Measurements from ENCODE around the gene C8A. TPM values are rescaled to one million over a fixed set of nuclear protein-coding genes. Genes with fewer than 3 reads are reported as not detected.

The C8A gene
- total RNA-seq, 1 donor from 2014 or later: not detected

DNA sequence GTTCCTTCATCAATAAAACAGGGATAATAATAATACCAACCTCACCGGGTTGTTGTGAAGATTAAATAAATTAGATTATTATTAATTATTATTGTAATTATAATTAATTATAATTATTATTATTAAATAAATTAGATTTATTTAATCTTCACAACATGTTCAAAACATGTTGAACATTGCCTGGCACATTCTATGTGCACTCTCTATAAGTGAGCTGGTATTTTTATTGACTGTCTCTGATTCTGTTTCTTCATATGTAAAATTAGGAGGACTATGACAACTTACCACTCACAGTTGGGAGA is 112.1 kb downstream of the C8A start:
- Mint-ChIP-seq H3K27me3 (ENCODE audit: unreplicated experiment) (peaks cover 5% of the 10 kb centered on the region), H3K27ac (ENCODE audit: unreplicated experiment) (no peak overlapping the region), H3K4me1 (ENCODE audit: low read depth, unreplicated experiment) (peaks cover 3% of the 10 kb centered on the region), H3K4me3 (ENCODE audit: unreplicated experiment) (no peak overlapping the region), H3K36me3 (ENCODE audit: unreplicated experiment) (no peaks in the 10 kb centered on the region), H3K9me3 (ENCODE audit: unreplicated experiment) (no peaks in the 10 kb centered on the region)
- DNase-seq: no peak
- TF ChIP-seq, protein P1, sequence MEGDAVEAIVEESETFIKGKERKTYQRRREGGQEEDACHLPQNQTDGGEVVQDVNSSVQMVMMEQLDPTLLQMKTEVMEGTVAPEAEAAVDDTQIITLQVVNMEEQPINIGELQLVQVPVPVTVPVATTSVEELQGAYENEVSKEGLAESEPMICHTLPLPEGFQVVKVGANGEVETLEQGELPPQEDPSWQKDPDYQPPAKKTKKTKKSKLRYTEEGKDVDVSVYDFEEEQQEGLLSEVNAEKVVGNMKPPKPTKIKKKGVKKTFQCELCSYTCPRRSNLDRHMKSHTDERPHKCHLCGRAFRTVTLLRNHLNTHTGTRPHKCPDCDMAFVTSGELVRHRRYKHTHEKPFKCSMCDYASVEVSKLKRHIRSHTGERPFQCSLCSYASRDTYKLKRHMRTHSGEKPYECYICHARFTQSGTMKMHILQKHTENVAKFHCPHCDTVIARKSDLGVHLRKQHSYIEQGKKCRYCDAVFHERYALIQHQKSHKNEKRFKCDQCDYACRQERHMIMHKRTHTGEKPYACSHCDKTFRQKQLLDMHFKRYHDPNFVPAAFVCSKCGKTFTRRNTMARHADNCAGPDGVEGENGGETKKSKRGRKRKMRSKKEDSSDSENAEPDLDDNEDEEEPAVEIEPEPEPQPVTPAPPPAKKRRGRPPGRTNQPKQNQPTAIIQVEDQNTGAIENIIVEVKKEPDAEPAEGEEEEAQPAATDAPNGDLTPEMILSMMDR (IDR thresholded peaks at IDR 0.05; ENCODE audit: partially characterized antibody, unreplicated experiment): no peak

DNA sequence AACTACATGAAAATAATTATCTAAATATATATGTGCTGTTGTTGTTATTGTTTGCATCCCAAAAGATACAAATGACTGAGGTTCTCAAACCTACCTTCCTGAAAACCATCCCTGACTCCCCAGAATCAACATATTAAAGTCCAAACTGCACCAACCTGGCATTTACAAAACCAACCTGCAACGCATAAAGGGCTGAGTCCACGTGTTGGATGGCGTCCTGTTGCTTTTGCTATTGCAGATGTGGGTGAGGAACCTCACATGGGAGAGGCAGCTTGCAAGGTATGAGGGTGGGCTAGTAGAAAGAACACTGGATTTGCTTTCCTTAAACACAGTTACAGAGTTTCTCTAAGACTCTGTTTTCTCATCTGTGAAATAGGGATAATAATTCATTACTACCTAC is 112.8 kb downstream of the C8A start:
- Mint-ChIP-seq H3K4me3 (ENCODE audit: unreplicated experiment) (no peak overlapping the region), H3K9me3 (ENCODE audit: unreplicated experiment) (no peaks in the 10 kb centered on the region), H3K36me3 (ENCODE audit: unreplicated experiment) (no peaks in the 10 kb centered on the region), H3K27ac (ENCODE audit: unreplicated experiment) (no peak overlapping the region), H3K27me3 (ENCODE audit: unreplicated experiment) (peaks cover 5% of the 10 kb centered on the region), H3K4me1 (ENCODE audit: low read depth, unreplicated experiment) (peaks cover 3% of the 10 kb centered on the region)
- TF ChIP-seq, protein P1 (IDR thresholded peaks at IDR 0.05; ENCODE audit: partially characterized antibody, unreplicated experiment): no peak
- no peak for DNase-seq

Other genes with a start within 250 kb of the C8A start
- gene PRKAA2, start 209.5 kb upstream of the C8A start, total RNA-seq (ENCODE audit: unreplicated experiment): 1.3 TPM
- not detected for gene FYB2, start 35.4 kb upstream of the C8A start, total RNA-seq (ENCODE audit: unreplicated experiment)
- gene C8B, start 111.2 kb downstream of the C8A start, total RNA-seq (ENCODE audit: unreplicated experiment): not detected

Data from glutamatergic neuron (in vitro differentiated cells).